Sigmoid colon (tissue), 7 donors: Measurements from ENCODE around the gene RPS6KB1. TPM values are rescaled to one million over a fixed set of nuclear protein-coding genes. Genes with fewer than 3 reads are reported as not detected.

Experiments
- DNase-seq: peaks from one replicate; pipeline ENCODE4 v3.0.0-alpha.2; 2019
- H3K27ac ChIP-seq, 4 donors: fragments of 200-600 bp; sonication (generic); one replicate each; pipeline ENCODE4 v1.5.1; 2016 to 2019; ENCODE audit warnings: mild to moderate bottlenecking in 1 of 4
- H3K27me3 ChIP-seq, 3 donors: fragments of 200-600 bp; sonication (generic); one replicate each; pipeline ENCODE4 v1.5.1; 2019; ENCODE audit warnings: mild to moderate bottlenecking in 1 of 3
- H3K36me3 ChIP-seq, 4 donors: fragments of 200-600 bp; sonication (generic); one replicate each; pipeline ENCODE4 v1.5.1; 2016 to 2019
- H3K4me1 ChIP-seq, 4 donors: fragments of 200-600 bp; sonication (generic); one replicate each; pipeline ENCODE4 v1.5.1; 2017 to 2019
- H3K4me3 ChIP-seq, 4 donors: fragments of 200-600 bp; sonication (generic); one replicate each; pipeline ENCODE4 v1.5.1; 2017 to 2019; ENCODE audit warnings: mild to moderate bottlenecking in 2 of 4, moderate library complexity in 1 of 4
- H3K9me3 ChIP-seq, 4 donors: fragments of 200-600 bp in 3 of 4; sonication (generic) in 3 of 4; one replicate each; pipeline versions ENCODE4 v1.5.1 to v1.6.1; 2013 to 2019
- CTCF ChIP-seq, 4 experiments: fragments of 450-650 bp in 3 of 4; fragments of 200-600 bp in 1 of 4; IDR thresholded peaks; one replicate each; pipeline ENCODE4 v1.5.1; 2016 to 2019; ENCODE audit warnings: antibody characterized with exemption in 4 of 4, mild to moderate bottlenecking in 3 of 4, moderate library complexity in 2 of 4
- EP300 ChIP-seq, 4 donors: sonication (generic); formaldehyde crosslinking; IDR thresholded peaks; one replicate each; pipeline ENCODE4 v1.6.1; 2017; ENCODE audit warnings: antibody characterized with exemption in 4 of 4
- POLR2A ChIP-seq, 2 donors: fragments of 450-650 bp; IDR thresholded peaks; one replicate each; pipeline ENCODE4 v1.6.1; 2016; ENCODE audit warnings: antibody characterized with exemption in 2 of 2, mild to moderate bottlenecking in 2 of 2, moderate library complexity in 2 of 2
- POLR2AphosphoS5 ChIP-seq, 4 donors: sonication (generic); formaldehyde crosslinking; IDR thresholded peaks; one replicate each; pipeline ENCODE4 v1.6.1; 2017; ENCODE audit warnings: antibody characterized with exemption in 4 of 4
- WGBS, 2 donors: extraction: QIAGEN DNeasy Blood & Tissue Kit; methylation state at CpG; one replicate each; pipeline ENCODE4 v1.1.7; 2013; 5-methylcytosine and 5-hydroxymethylcytosine counted together
- intact Hi-C: fragments of 100-400 bp; cut with DNase I; formaldehyde crosslinking; loops from one replicate; pipeline ENCODE4 v1.15.1; 2023
- polyA plus RNA-seq, 3 donors: library from polyadenylated mRNA; stranded (reverse); fragments of 200-250 nt; gene quantifications; one replicate each; pipeline ENCODE4 v1.2.3, GENCODE V29; 2013
- total RNA-seq, 4 donors: library from RNA; depleted of rRNA; stranded (reverse); fragments of >200 nt; gene quantifications; one replicate each; pipeline ENCODE4 v1.1.0, GENCODE V29; 2016
- donor health status: healthy with polysubstance abuse.
- donor health status: Bipolar disorder and iron deficiency.
- donor health status: healthy.

The RPS6KB1 gene
- total RNA-seq = 10 to 100 TPM; 28.9 to 63.0 (median 45.7) TPM
- polyA plus RNA-seq = 10 to 100 TPM in 1 of 3 donors, 1 to 10 TPM in 2; 8.1 to 13.3 (median 9.0) TPM

- WGBS, 2 donors = 0 to 1% methylated on average over 61 of the region's 61 CpGs
- peak within 1 kb of the TSS; percentile 76 to 98 (median 94) for H3K4me3 ChIP-seq
- DNase-seq = peak; percentile 99
- H3K27ac ChIP-seq = peak within 1 kb of the TSS; percentile 89 to 97 (median 90)
- intact Hi-C loops = no loop called here
- peaks cover 0 to 4% (median 0%) of the 10 kb centered on the region in 4 donors for H3K36me3 ChIP-seq
- H3K4me1 ChIP-seq = peaks cover 0 to 39% (median 31%) of the 10 kb centered on the region in 4 donors
- no peaks in the 10 kb centered on the region for H3K27me3 ChIP-seq
- no peaks in the 10 kb centered on the region for H3K9me3 ChIP-seq
- TF ChIP-seq POLR2AphosphoS5 (IDR thresholded peaks at IDR 0.05) (peak; percentile 86 to 96 (median 95)), CTCF (IDR thresholded peaks at IDR 0.05) (no peak), EP300 (IDR thresholded peaks at IDR 0.05) (peak in 1 of 4 donors; percentile 6), POLR2A (IDR thresholded peaks at IDR 0.05) (peak; percentile 89 to 91)
These were observed at the start of gene RPS6KB1, which contains the start of gene TUBD1 for GRCh38 chr17:59892924-59893675. Gene RPS6KB1 (plus strand): TSS chr17:59893121. CDS start chr17:59893185, 64 bp downstream. Gene TUBD1 (minus strand): TSS chr17:59892943. CDS start chr17:59891002, 1,941 bp downstream.

GRCh38 chr17:59844884-59845594, 47.9 kb upstream of the RPS6KB1 start:
- no peaks in the 10 kb centered on the region for H3K27me3 ChIP-seq
- peaks cover 0 to 11% (median 0%) of the 10 kb centered on the region in 4 donors for H3K36me3 ChIP-seq
- peaks cover 0 to 68% (median 55%) of the 10 kb centered on the region in 4 donors for H3K4me1 ChIP-seq
- 35 to 69% methylated on average over 3 of the region's 3 CpGs for WGBS, 2 donors
- intact Hi-C loops = loop anchor here (5.0 kb wide), 1 partner anchor 138 kb away; the partner anchor contains the start of genes PTRH2 and VMP1
- TF ChIP-seq CTCF (IDR thresholded peaks at IDR 0.05) (no peak), POLR2A (IDR thresholded peaks at IDR 0.05) (peak in 1 of 2 donors; percentile 14), POLR2AphosphoS5 (IDR thresholded peaks at IDR 0.05) (peak in 1 of 4 donors; percentile 8)
- no peak overlapping the region for H3K4me3 ChIP-seq
- DNase-seq = peak; percentile 47
- H3K27ac ChIP-seq = peak overlapping the region; percentile 81 to 94 (median 93)
- no peaks in the 10 kb centered on the region for H3K9me3 ChIP-seq

- peak overlapping the region in 1 of 4 donors; percentile 1 for H3K4me3 ChIP-seq
- DNase-seq = peak; percentile 69
- peaks cover 0 to 64% (median 54%) of the 10 kb centered on the region in 4 donors for H3K4me1 ChIP-seq
- H3K36me3 ChIP-seq = peaks cover 0 to 6% (median 0%) of the 10 kb centered on the region in 4 donors
- no peaks in the 10 kb centered on the region for H3K9me3 ChIP-seq
- whole genome bisulfite sequencing, 2 donors = 5 to 33% methylated on average over 3 of the region's 3 CpGs
- intact Hi-C loops = loop anchor here (5.0 kb wide), 1 partner anchor 138 kb away; the partner anchor contains the start of genes PTRH2 and VMP1
- TF ChIP-seq POLR2A (IDR thresholded peaks at IDR 0.05) = peak in 1 of 2 donors; percentile 12
- no peak for TF ChIP-seq CTCF (IDR thresholded peaks at IDR 0.05)
- TF ChIP-seq EP300 (IDR thresholded peaks at IDR 0.05) = no peak
- peak in 3 of 4 donors; percentile 7 to 46 (median 35) for TF ChIP-seq POLR2AphosphoS5 (IDR thresholded peaks at IDR 0.05)
- peak overlapping the region; percentile 81 to 94 (median 93) for H3K27ac ChIP-seq
- no peaks in the 10 kb centered on the region for H3K27me3 ChIP-seq
These were observed 47.1 kb upstream of the RPS6KB1 start for GRCh38 chr17:59845595-59846393.
